NOMO-1 treated with dmso at 0.1 percent for 144 hours (cell line): ENCODE results near the gene APBB2.
A peak's percentile ranks its signal among the peaks of the same experiment; 100 is the strongest.

Source experiments
- DNase-seq: peaks from one replicate; lab custom pipeline; 2025; ENCODE audit not compliant: unreplicated experiment; lab: John Stamatoyannopoulos, UW

APBB2 gene

DNA sequence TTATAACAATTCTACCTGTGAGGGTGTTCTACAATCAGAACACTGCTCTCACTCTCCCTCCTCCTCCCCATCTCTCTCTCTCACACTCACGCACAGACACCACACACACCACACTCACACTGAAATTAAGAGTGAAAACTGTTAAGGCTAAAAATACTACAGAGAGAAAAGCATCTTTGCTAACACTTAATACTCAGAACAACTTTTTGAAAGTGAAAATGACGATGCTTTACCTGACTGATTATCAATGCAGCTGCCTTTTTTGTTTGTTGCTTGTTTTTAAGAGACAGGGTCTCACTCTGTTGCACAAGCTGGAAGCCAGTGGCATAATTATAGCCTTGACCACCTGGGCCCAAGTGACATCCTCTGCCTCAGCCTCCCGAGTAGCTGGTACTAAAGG, 222.4 kb downstream of the APBB2 start:
- DNase-seq, result no peak

DNA sequence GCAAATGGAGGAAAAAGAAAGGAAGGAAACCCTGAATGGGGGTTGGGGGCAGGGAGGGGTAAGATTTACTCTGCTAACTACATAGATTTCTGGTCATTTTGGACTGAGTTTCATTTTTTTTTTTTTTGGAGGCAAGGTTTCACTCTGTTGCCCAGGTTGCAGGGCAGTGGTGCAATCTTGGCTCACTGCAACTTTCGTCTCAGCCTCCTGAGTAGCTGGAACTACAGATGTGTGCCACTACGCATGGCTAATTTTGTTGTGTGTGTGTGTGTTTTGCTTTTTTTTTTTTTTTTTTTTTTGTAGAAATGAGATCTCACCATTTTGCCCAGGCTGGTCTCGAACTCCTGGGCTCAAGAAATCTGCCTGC, 223.5 kb downstream of the APBB2 start:
- no peak for DNase-seq

DNA sequence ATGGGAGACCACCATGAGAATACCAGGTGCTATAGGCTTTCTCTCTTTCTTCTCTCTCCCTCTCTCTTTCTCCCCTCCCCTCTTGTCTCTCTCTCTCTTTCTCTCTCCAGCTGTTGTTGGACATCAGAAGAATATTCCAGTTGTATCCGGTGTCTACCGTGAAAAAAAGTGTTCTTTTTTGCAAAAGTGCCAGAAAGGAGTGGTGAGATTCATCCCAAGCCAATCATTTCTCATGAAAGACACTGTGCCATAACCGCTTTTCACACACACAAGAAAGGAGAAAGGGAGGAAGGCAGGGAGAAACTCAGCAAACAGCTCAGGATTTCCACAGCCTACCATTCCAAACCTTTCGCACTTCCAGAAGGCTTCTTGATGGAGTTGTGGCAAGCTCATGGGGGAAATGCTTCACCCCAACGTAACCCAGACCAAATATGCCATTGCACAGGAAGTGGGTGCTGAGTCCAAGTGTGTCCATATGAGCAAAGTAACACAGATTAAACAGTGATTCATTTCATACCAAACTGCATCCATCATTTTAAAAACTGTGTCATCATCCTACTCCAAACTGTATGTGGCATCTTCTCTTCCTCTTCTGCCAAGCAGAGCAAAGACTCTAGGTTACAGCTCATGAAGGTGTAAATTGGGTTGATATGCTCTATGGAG, 224.0 kb downstream of the APBB2 start:
- DNase-seq, result peak; percentile 64

DNA sequence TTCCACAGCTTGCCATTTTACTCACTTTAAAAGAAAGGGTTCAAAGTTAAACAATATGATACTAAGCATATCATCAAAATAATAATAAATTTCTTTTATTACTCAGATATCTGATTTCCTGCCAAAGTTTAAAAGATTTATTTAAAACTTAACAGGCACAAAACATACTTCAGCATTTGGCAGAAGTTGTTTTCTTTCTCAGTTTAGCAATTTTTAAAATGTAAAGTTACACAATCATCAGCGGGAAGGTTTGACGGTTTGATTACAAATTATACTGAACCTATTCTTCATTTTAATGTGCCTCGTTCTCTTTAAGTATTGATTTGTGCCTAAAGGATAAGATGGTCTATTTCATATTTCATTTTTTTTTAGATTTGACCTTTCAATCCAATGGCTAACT, 227.2 kb downstream of the APBB2 start:
- no peak for DNase-seq

DNA sequence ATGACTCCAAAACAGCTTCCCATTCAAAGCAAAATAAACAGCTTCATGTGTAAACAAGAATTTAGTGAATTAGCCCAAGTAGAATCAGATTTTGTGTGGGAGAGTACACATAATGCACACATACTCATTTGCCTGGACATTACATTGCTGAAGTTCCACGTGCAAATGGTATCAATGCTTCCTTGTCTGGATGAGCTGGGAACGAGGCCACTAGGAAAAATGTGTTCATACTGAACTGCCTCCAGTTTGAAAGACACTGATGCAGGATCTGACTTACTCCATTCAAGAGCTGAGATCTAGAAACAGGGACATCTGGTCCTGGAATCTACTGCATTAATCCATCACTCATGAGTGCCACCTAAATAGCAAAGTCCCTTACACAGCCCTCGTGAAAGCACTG, 228.0 kb downstream of the APBB2 start:
- DNase-seq, result no peak

DNA sequence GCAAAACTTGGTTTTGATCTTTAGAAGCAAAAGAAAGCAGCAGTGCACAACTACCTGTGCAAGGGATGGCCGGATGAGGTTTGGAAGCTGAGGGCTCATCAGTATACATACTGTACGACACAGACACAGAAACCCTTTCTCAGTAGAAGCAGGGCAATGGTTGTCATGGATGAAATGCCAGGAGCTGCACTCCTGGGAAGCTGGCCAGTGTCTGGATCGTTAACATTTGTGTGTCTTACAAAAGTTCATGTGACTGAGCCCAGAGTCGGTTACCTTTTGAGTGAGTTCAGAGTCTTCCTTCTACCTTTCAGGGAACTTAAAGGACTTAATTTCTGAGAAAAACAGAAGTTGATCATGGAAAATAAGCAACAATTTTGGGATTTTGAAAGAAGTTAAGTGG, 230.3 kb downstream of the APBB2 start:
- no peak for DNase-seq

DNA sequence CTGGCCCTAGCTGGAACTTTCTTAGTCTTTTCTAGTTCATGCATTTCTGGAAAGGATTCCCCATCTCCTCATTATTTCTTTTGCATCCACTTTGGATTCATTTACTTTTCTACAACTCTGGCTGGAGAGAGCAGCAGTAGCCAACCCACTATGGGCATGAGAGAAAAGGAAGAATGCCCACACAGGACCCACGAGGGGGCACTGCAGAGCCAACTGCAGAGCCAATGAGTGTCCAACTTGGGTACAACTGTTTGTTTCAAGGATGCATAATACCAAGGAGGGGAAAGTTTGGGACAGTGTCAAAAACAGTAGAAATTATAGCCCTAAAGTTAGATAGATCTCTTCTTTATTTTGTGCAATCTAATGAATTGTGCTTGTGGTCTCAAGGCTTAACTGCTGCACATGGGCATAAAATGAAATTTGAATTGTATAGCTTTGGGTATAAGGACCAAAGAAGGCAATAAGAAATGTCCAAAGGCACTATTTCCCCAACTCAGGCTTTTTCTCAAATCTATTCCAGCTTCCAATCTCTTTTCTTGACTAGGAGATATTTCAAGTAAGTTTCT, 233.9 kb downstream of the APBB2 start:
- no peak for DNase-seq

DNA sequence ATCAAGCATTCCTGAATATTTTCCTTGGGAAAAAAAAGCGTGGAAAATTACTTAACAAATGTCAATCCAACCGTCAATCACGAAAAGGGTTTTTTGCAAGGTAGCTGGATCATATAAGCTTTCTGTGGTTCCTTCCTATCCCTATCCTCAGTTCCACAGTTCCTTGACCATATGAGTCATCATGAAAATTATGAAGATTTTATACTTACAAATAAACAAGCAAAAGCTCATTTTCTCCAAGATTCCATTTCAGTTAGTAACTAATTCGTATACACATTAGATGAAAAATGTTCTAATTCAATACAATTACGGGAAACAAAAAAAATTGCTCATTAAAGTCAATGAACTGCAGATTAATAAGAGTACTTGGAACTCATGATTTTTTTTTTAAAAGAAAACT, 235.8 kb downstream of the APBB2 start:
- DNase-seq, result no peak

DNA sequence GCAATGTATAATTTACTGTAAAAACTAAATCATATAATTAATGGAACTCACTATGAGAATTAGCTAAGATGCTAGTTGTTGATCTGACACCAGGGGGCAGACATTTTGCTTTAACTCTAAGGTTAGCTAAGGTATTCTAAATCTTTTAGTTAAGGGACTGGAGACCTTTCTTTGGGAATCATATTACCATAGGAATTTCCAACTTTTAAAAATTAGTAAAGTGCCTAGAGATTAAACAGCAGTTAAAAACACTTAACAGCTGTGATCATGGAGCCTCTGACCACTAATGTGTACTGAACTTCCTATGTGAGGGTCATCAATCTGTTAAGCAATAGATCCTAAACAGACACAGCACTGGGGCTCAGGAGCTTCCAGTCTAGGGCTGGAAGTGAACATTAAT, 238.0 kb downstream of the APBB2 start:
- DNase-seq, result no peak

DNA sequence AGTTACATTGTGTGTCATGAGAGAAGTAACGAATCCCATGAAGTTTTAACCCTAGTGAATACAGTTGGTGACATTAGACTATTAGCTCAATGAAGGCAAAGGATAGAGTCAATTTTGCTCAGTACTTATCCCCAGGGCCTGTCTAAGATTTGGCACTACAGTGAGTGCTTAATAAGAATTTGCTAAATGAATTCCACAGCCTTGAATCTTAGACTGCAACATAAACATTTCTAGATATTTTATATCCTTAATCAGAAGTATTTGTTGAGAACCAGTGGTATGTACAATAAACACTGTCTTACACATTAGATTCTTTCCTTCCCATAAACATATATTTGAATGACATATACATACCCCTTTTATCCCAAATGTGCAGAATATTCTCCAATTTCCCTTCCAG, 241.6 kb downstream of the APBB2 start:
- DNase-seq, result no peak

DNA sequence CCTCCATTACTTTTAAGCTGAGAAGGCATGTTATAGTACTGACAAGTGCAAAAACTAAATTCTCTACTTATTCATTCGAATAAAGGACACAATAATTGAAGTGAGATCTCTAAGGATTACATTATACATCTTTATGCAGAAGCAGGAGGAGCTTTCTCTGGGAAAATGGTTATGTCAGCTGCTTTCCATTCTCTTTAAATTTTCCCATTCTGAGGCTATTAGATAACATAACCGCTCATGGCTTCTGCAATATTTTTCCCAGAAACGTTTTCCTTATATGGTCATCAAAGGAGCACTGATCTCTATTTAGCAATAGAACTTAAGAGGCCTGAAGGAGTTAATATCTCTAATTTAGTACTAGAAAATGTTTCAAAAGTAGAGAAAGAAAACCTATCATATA, 243.0 kb downstream of the APBB2 start:
- DNase-seq, result no peak

DNA sequence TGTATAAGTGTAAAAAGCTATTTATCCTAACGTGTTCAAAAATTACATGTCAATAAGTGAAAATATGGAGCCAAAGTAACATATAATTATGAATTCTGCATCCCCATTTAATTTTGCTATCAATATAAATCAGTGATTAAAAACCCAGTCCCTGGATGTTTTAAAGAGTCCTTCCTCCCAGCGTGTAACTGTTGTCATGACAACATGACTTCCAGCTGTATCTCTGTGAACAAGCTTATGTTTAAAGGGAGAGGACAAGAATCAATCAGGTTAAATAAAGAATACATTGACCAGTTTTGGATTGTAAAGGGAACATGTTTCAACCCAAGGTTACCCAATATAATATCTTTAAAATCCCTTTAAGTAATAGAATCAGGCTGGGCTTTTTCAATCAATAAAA, 244.8 kb downstream of the APBB2 start:
- DNase-seq, result no peak

DNA sequence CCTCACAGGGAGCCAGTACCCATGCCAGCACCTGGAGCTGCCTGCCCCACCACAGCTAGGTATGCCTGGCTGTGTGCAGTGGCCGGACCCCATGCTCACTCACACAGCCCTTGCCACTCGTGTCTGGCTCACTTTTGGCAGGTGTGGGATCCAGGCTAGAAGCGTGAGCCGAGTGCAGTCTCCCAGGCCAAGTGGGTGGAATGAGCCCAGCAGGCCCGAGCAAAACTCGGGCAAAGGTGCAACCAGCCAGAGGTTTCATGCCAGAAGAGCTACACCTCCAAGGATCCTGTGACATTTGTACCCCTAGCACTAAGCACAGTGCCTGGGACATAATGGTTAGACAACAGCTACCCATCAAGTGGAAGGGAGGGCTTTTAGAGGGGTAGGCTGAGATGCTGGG, 246.8 kb downstream of the APBB2 start:
- no peak for DNase-seq

DNA sequence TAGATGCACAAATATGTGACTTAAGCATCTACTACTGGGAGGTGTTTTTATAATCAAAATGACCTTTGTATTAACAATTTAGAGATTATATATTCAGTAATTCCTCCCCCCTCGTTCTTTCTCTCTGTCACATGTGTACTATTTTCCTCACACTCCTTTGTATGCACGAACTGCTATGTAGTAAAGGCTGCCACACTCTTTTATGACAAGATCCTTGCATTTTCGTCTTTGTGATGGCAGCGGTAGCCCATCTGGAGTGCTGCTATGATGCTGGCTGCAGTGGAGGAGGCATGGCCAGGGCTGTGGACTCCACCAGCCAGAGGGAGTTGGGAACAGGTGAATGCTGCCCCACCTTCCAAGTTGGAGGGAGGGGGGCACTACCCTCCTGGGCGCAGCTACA, 248.3 kb downstream of the APBB2 start:
- no peak for DNase-seq

DNA sequence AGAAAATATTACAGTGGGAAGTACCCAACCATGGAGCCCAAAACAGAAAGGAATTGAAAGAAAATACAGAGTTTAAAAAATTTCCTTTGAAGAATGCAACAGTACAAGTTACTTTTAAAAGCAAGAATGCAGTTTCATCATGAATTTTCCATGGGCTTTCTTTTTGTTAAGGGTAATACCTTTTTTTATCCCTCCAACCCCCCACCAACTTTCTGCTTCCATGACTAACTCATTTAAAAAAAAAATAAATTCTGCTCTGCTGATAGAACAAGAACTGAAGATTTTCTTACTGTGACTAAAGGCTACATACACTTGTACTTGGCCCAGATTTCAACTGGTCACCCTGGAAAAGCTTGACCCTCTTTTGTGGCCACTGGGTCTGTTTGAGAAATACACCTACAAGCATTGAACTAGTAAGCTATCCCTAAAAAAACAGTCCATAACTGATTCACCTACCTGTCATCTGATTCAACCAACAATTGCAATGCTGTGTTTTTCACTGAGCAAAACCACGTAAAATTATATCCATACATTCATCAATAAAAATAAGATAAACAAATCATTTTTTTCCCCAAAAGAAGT, 250.4 kb downstream of the APBB2 start:
- DNase-seq, result no peak

DNA sequence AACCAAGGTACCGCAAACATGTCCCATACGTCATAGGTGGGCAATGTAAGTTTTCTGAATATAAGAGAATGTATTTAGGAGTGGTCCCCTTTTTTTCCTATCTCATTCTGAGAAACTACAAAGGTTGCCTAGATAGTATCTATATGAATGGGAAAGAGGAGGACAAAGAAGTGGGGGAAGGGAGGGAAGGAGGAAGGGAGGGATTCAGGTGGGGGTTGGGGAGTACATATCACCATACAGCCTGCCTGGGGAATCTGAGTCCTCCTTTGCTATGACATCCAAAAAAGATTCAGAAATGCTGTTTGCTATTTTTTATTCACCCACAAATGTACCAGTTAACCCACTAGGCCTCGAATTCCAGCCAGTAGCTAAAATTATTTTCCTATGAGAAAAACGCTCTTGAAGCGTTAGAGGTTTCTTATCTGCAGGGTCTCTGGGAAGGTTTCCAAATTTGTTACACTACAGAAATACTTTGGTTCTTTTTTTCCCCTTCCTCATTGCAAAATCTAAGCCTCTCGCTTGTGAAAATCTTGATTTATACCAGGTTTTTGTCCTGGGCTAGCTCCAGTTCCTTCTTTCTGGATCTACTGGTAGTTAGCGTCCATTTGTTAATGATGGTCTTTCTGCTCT, 251.7 kb downstream of the APBB2 start:
- no peak for DNase-seq

DNA sequence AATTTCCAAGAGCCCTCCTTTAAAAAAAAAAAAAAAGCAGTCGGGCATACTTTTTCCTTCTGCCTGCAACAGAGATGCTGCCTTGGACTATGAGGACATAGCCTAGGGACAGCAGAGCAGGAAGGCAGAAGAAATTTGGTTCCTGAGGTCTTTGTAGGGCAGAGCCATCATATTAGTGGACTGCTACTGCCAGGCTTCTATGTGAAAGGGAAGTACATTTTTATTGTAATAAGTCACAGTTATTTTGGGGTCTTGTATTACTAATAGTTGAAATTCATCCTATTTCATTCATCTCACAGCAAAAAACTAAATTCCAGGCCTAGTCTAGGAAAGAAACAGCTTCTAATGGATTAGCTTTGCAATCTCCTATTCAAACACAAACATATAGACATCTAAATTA, 253.4 kb downstream of the APBB2 start:
- no peak for DNase-seq

DNA sequence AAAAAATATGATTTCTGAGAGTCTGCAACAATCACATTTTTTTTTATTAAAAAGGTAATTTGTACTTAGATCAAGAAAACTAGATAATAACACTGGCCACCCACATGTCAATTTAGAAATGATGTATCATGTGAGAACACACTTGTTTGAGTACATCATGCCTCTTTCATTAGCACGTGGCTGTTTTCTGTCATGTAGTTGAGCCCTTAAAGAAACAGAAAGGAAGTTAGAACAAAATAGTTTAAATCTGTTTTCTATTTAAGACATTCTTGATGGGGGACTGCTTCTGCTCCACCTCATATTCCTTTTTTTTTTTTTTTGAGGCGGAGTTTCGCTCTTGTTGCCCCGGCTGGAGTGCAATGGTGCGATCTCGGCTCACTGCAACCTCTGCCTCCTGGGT, 257.1 kb downstream of the APBB2 start:
- no peak for DNase-seq

DNA sequence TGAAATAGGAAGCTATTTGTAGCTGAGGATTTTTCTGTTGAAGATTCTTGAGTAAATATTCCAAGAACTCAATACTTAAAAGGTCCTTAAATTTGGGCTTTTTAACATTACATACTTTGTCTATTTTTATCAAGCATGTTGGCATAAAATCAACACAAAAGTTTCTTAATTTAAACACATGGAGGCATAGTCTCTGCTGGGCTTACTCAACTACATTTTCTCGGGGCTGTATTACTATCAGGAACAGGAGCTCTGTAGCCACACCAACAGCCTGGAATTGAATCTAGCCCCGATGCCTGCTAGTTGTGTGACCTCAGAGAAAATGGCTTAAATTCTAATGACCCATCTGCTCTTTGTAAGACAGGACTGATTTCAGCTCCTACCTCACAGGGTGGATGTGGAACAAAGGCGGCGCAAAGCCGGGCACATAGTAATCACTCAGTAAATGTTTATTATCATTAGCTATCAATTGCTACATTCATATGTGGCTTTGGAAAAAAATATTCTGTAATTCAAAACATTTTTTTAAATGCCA, 257.6 kb downstream of the APBB2 start:
- no peak for DNase-seq

DNA sequence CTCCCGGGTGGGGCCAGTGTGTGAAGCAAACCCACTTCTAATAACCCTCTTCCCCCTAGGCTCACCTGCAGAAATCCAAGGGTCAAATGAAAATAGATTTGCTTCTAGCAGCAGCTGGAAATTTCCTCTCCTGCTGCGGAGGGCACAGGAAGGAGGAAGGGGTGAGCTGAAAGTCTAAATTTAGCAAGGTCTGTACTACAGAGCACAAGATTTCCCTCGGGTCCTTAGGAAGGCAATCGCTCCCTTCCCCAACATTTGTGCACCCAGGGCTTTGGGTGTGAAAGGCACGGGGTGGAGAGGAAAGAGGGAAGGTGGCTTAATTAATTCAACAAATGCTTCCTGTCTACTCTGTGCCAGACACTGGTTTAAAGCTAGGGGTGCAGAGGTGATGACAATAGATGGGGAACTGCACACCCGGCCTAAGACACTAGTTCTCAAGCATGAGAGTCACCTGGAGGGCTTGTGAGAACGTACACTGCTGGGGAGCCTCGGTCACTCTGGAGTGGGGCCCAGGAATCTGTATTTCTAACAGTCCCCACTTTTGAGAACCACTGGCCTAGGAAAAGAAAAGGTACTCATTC, 260.2 kb downstream of the APBB2 start:
- no peak for DNase-seq

DNA sequence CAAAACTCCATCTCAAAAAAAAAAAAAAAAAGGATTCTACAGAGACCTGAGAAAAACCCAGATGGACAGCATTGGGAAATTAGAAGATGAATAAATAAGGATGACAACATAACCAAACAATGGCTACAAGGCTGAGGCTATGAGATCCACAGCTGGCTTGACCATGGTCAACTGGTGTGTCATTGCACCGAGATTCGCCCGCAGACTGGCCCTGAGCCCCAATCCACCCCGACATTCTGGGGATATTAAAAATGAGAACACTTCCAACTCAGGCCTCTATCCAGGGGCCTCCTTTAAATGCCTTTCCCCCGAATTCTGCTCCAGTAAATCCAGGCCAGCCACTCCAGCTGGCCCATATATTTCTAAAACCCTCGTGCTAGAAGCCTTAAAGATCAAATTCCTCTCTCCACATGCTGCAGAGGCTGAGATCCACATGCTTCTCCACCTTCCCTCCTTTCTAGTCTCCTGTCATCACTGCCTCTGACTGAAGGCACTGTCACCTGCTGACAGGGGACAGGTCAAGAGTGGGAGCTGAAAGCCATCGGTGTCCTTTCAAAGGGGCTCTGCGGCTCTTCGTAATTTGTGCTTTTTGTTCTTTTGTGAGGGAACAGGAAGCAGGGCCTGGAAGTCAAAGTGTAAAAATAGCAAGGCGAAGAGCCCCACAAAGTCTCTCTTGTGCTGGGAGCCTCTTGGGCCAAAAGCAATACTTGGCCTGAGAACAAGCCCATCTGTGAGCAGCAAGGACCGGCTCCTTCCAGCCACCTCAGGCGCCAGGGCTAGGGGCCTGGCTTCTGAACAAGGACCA, 260.9 kb downstream of the APBB2 start:
- no peak for DNase-seq
